SK-N-SH treated with all-trans-retinoic acid at 6 μM for 48 hours (cell line): Measurements from ENCODE around the gene NDRG3.

Experiments used
- ARNTL ChIP-seq: fragments of 450-650 bp; formaldehyde crosslinking; IDR thresholded peaks from 2 replicates; pipeline ENCODE4 v1.5.0; 2020; ENCODE audit warnings: low read depth, mild to moderate bottlenecking, moderate library complexity, borderline replicate concordance
- PATZ1 ChIP-seq: fragments of 250-450 bp; sonication (Bioruptor Pico); IDR thresholded peaks from 2 replicates; pipeline ENCODE4 v1.8.0; 2020; ENCODE audit warnings: mild to moderate bottlenecking, moderate library complexity, borderline replicate concordance
- PPARA ChIP-seq: fragments of 250-450 bp; sonication (Bioruptor Pico); IDR thresholded peaks from 2 replicates; pipeline ENCODE4 v1.5.0; 2020; ENCODE audit warnings: mild to moderate bottlenecking, borderline replicate concordance

- TF ChIP-seq PPARA (CRISPR knock-in tag) = no peak
- no peak for TF ChIP-seq ARNTL (CRISPR knock-in tag)
- TF ChIP-seq PATZ1 (CRISPR knock-in tag) = no peak
Observed at GRCh38 chr20:36770680-36771079, 24.8 kb upstream of the NDRG3 start.
